Vagina (tissue), 2 donors: ENCODE data around the gene IFNLR1. TPM values are rescaled to one million over a fixed set of nuclear protein-coding genes. Genes with fewer than 3 reads are reported as not detected.

ENCODE experiments used
- DNase-seq, 2 donors: peaks; one replicate each; pipeline ENCODE4 v3.0.0-alpha.2; 2017; ENCODE audit errors: extremely low spot score in 2 of 2
- H3K27ac ChIP-seq: fragments of 200-600 bp; sonication (generic); one replicate; pipeline ENCODE4 v1.5.1; 2019
- H3K27me3 ChIP-seq: fragments of 200-600 bp; sonication (generic); one replicate; pipeline ENCODE4 v1.5.1; 2019
- H3K36me3 ChIP-seq, 2 donors: fragments of 200-600 bp; sonication (generic); one replicate each; pipeline ENCODE4 v1.5.1; 2017 to 2019
- H3K4me1 ChIP-seq: fragments of 200-600 bp; sonication (generic); one replicate; pipeline ENCODE4 v1.5.1; 2019
- H3K4me3 ChIP-seq, 2 donors: fragments of 200-600 bp; sonication (generic); 1 replicate in 1 of 2; 2 replicates in 1 of 2; pipeline ENCODE4 v1.5.1; 2016 to 2019
- H3K9me3 ChIP-seq: fragments of 200-600 bp; sonication (generic); one replicate; pipeline ENCODE4 v1.5.1; 2019
- POLR2A ChIP-seq, 2 donors: fragments of 450-650 bp; IDR thresholded peaks; one replicate each; pipeline ENCODE4 v1.6.1; 2017; ENCODE audit warnings: antibody characterized with exemption in 2 of 2, mild to moderate bottlenecking in 2 of 2, moderate library complexity in 2 of 2
- POLR2AphosphoS5 ChIP-seq, 2 donors: sonication (generic); formaldehyde crosslinking; IDR thresholded peaks; one replicate each; pipeline ENCODE4 v1.9.0; 2017; ENCODE audit warnings: antibody characterized with exemption in 2 of 2, mild to moderate bottlenecking in 2 of 2, low read depth in 1 of 2; ENCODE audit not compliant: insufficient read depth in 1 of 2
- intact Hi-C: fragments of 100-400 bp; cut with DNase I; formaldehyde crosslinking; loops from one replicate; pipeline ENCODE4 v1.15.1; 2023
- total RNA-seq: library from RNA; depleted of rRNA; stranded (reverse); fragments of >200 nt; gene quantifications from one replicate; pipeline ENCODE4 v1.2.3, GENCODE V29; 2016
- TF ChIP-seq, protein P1 (sequence below), 3 experiments: fragments of 450-650 bp in 2 of 3; fragments of 200-600 bp in 1 of 3; sonication (generic) in 1 of 3; IDR thresholded peaks; one replicate each; pipeline ENCODE4 v1.5.1; 2017 to 2019; ENCODE audit warnings: antibody characterized with exemption in 3 of 3, mild to moderate bottlenecking in 2 of 3, moderate library complexity in 2 of 3

IFNLR1 gene
- total RNA-seq, 1 donor from 2014 or later = 1.7 TPM

DNA sequence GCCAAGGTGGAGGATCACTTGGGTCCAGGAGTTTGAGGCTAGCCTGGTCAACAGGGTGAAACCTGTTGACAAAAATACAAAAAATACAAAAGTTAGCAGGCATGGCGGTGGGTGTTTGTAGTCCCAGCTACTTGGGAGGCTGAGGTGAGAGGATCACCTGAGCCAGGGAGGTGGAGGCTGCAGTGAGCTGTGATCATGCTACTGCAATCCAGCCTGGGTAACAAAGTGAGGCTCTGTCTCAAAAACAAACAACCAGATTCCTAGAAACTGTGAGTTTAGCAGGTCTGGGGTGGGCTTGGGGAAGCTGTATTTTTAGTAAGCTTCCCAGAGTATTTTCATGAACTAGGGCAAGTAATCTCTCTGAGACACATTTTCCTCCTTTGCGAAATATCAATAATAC is 70.0 kb downstream of the IFNLR1 start:
- Histone ChIP-seq H3K27ac (peak overlapping the region; percentile 0), H3K9me3 (no peaks in the 10 kb centered on the region), H3K4me1 (peaks cover 37% of the 10 kb centered on the region), H3K27me3 (no peaks in the 10 kb centered on the region), H3K36me3 (no peaks in the 10 kb centered on the region), H3K4me3 (no peak overlapping the region)
- DNase-seq = no peak
- TF ChIP-seq POLR2A (IDR thresholded peaks at IDR 0.05) (no peak), POLR2AphosphoS5 (IDR thresholded peaks at IDR 0.05; ENCODE audit: insufficient read depth in 1 of 2, low read depth in 1 of 2) (no peak)
- TF ChIP-seq, protein P1, sequence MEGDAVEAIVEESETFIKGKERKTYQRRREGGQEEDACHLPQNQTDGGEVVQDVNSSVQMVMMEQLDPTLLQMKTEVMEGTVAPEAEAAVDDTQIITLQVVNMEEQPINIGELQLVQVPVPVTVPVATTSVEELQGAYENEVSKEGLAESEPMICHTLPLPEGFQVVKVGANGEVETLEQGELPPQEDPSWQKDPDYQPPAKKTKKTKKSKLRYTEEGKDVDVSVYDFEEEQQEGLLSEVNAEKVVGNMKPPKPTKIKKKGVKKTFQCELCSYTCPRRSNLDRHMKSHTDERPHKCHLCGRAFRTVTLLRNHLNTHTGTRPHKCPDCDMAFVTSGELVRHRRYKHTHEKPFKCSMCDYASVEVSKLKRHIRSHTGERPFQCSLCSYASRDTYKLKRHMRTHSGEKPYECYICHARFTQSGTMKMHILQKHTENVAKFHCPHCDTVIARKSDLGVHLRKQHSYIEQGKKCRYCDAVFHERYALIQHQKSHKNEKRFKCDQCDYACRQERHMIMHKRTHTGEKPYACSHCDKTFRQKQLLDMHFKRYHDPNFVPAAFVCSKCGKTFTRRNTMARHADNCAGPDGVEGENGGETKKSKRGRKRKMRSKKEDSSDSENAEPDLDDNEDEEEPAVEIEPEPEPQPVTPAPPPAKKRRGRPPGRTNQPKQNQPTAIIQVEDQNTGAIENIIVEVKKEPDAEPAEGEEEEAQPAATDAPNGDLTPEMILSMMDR (IDR thresholded peaks at IDR 0.05) = no peak
- intact Hi-C loops = no loop called here

DNA sequence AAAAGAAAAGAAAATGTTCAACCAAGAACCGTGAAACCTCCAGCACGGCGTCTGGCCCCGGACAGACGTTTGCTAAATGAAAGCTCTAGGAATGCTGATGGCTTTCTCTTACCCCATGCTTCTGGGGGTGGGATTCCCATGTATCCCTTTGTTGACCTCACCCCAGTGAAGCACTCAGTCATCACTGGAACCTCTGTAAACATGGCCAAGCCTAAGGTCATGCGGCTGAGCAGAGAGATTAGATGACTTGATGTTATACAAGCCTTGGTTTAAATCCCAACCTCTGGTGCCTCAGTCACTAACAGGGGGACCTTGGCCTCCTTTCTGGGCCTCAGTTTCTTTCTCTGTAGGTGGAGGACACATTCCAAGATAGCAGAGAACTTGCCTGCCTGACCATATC is 72.3 kb downstream of the IFNLR1 start:
- peaks cover 42% of the 10 kb centered on the region for H3K4me1 ChIP-seq
- no peak overlapping the region for H3K4me3 ChIP-seq
- no peaks in the 10 kb centered on the region for H3K9me3 ChIP-seq
- intact Hi-C loops = no loop called here
- no peak overlapping the region for H3K27ac ChIP-seq
- no peaks in the 10 kb centered on the region for H3K27me3 ChIP-seq
- TF ChIP-seq POLR2A (IDR thresholded peaks at IDR 0.05) (no peak), POLR2AphosphoS5 (IDR thresholded peaks at IDR 0.05; ENCODE audit: insufficient read depth in 1 of 2, low read depth in 1 of 2) (no peak)
- TF ChIP-seq, protein P1 (IDR thresholded peaks at IDR 0.05) = no peak
- no peak for DNase-seq
- no peaks in the 10 kb centered on the region for H3K36me3 ChIP-seq

DNA sequence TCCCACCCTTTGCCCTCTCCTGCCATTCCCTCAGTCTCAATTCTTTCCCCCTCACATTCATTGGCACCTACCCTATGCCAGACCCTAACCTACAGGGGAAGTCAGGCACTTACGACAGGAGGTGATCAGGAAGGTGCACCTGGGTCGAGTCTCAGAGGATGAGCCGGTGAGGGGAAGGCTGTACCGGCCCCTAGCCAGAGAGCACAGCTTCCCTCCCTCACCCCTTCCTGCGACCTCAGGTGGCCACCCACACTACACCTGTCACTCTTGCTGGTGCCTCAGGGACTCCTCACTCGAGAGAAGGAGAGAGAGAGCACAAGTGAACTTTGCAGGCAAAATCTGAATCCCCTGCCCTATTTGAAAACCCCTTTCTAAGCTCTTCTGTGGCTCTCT is 73.5 kb downstream of the IFNLR1 start:
- Histone ChIP-seq H3K4me1 (peaks cover 38% of the 10 kb centered on the region), H3K4me3 (no peak overlapping the region), H3K27ac (no peak overlapping the region), H3K9me3 (no peaks in the 10 kb centered on the region), H3K27me3 (no peaks in the 10 kb centered on the region), H3K36me3 (no peaks in the 10 kb centered on the region)
- intact Hi-C loops = no loop called here
- DNase-seq = no peak
- no peak for TF ChIP-seq POLR2A (IDR thresholded peaks at IDR 0.05)
- no peak for TF ChIP-seq POLR2AphosphoS5 (IDR thresholded peaks at IDR 0.05; ENCODE audit: insufficient read depth in 1 of 2, low read depth in 1 of 2)
- TF ChIP-seq, protein P1 (IDR thresholded peaks at IDR 0.05) = no peak

DNA sequence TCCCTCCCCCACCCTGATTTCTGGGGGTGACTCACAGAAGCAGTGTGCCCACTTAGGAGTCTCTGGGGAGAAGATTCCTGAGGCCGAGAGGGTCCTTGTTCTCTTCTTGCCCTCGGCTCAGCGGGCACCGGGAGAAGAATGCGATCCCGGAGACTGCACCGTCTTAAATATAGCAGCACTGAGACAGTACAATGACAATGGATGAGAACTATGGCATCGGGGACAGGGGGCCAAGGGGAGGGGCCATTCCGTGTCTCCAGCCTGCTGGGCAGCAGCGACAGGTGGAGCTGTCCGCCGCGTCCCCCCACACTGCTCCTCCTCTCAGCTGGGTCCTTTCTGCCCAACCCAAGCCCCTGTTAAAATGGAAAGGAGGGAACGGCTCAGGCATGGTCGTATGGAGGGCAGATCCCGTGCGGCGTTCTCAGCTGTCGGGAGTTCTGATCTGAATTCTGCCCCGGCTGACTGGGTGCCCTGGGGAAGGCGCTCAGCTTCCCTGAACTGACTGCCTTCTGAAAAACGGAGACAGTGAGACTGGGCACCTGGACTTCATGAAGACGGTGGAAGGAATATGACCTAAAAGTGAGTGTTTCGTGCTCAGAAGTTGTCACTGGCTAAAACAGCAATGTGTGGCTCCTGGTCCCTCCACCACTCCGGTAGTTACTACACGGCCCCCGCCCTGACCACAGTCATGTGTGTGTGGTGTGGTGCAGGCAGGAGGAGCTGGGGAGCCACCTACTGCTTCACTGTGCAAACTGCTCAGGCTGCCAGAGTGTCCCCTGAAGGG is 74.9 kb downstream of the IFNLR1 start, which contains the start of gene MYOM3:
MYOM3 (minus strand) TSS at position 140 of the 784 bp plus-strand sequence. CDS start 3,499 bp downstream, outside the sequence.
- Histone ChIP-seq H3K36me3 (no peaks in the 10 kb centered on the region), H3K4me1 (peaks cover 39% of the 10 kb centered on the region), H3K9me3 (no peaks in the 10 kb centered on the region), H3K4me3 (peak within 1 kb of the TSS; percentile 29 to 36), H3K27ac (peak within 1 kb of the TSS; percentile 41), H3K27me3 (no peaks in the 10 kb centered on the region)
- DNase-seq = no peak
- intact Hi-C loops = no loop called here
- no peak for TF ChIP-seq POLR2AphosphoS5 (IDR thresholded peaks at IDR 0.05; ENCODE audit: insufficient read depth in 1 of 2, low read depth in 1 of 2)
- TF ChIP-seq, protein P1 (IDR thresholded peaks at IDR 0.05) = peak in 2 of 3 experiments; percentile 5 to 34
